HEK293 (cell line): ENCODE data around the gene CLK1.

ENCODE experiments used
- GLIS2 ChIP-seq: fragments of 450-650 bp; formaldehyde crosslinking; IDR thresholded peaks from 2 replicates; pipeline ENCODE4 v1.5.1; 2016; ENCODE audit warnings: missing biosample characterization, missing genetic modification characterization
- PRDM10 ChIP-seq: fragments of 450-650 bp; formaldehyde crosslinking; IDR thresholded peaks from 2 replicates; pipeline ENCODE4 v1.5.1; 2016; ENCODE audit warnings: missing biosample characterization, missing genetic modification characterization
- PRDM4 ChIP-seq: fragments of 450-650 bp; formaldehyde crosslinking; IDR thresholded peaks from 2 replicates; pipeline ENCODE4 v1.5.1; 2017; ENCODE audit warnings: missing biosample characterization, missing genetic modification characterization
- SP7 ChIP-seq: fragments of 450-650 bp; formaldehyde crosslinking; IDR thresholded peaks from 2 replicates; pipeline ENCODE4 v1.5.1; 2016; ENCODE audit warnings: missing biosample characterization, missing genetic modification characterization
- ZNF157 ChIP-seq: fragments of 450-650 bp; formaldehyde crosslinking; IDR thresholded peaks from 2 replicates; pipeline ENCODE4 v1.5.1; 2016; ENCODE audit warnings: missing biosample characterization, missing genetic modification characterization
- ZNF600 ChIP-seq: fragments of 450-650 bp; formaldehyde crosslinking; IDR thresholded peaks from 2 replicates; pipeline ENCODE4 v1.5.1; 2016; ENCODE audit warnings: missing biosample characterization, missing genetic modification characterization
- ZNF701 ChIP-seq: fragments of 450-650 bp; formaldehyde crosslinking; IDR thresholded peaks from 2 replicates; pipeline ENCODE4 v1.5.1; 2016; ENCODE audit warnings: missing biosample characterization, missing genetic modification characterization
- ZXDB ChIP-seq: fragments of 450-650 bp; formaldehyde crosslinking; IDR thresholded peaks from 2 replicates; pipeline ENCODE4 v1.5.1; 2016; ENCODE audit warnings: missing biosample characterization, missing genetic modification characterization
- TF ChIP-seq, protein P1 (sequence below): fragments of 450-650 bp; formaldehyde crosslinking; IDR thresholded peaks from 2 replicates; pipeline ENCODE4 v1.5.1; 2016; ENCODE audit warnings: missing biosample characterization, missing genetic modification characterization
- TF ChIP-seq, protein P2 (sequence below): IDR thresholded peaks from 2 replicates; pipeline ENCODE4 v1.6.1; 2011; ENCODE audit warnings: mild to moderate bottlenecking, low read depth, low read length, borderline replicate concordance
- TF ChIP-seq, protein P3 (sequence below): fragments of 450-650 bp; formaldehyde crosslinking; IDR thresholded peaks from 2 replicates; pipeline ENCODE4 v1.5.1; 2016; ENCODE audit warnings: missing biosample characterization, missing genetic modification characterization
- TF ChIP-seq, protein P4 (sequence below): sonication (generic); formaldehyde crosslinking; IDR thresholded peaks from 2 replicates; pipeline ENCODE4 v1.8.1; 2022; ENCODE audit warnings: mild to moderate bottlenecking, moderate library complexity, missing genetic modification reagents
- TF ChIP-seq, protein P5 (sequence below): fragments of 450-650 bp; formaldehyde crosslinking; IDR thresholded peaks from 2 replicates; pipeline ENCODE4 v1.5.1; 2016; ENCODE audit warnings: missing biosample characterization, missing genetic modification characterization

Gene CLK1

DNA sequence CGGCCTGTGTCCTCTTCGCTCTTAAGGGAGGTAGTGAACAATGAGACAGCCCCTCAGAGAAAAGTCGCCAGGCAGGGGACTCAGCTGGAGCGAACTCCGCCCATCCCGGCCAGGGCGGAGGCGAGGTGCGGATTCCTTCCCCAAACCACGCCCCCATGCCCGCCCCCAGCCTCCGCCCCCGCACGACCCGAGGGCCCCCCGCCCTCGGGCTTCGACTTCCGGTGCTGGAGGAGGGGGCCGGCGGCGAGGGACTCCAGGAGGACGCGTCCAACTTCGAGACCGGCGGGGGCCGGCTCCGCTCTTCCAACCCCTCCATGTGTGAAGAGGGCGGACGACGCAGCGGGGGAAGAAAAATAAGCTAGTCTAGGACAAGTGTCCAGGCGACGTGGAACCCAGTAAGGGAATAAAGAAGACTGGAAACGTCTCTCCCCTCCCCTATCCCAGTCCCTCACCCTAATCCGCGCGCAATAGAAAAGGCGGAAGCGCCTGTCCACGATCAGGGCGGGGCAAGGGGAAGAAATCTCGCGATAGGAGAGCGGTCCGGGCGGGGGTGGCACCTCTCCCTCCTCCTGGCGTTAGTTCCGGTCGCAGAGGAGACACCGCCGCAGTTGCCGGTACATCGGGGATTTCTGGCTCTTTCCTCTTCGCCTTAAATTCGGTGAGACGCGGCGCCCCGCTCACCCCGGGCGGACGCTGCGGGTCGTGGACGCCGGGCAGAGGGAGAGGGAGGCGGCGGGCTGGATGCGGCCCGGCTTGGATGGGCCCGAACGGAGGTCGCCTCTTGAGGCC is 52.9 kb downstream of the CLK1 start, which contains the start of gene BZW1 (continued):
- TF ChIP-seq, protein P1, sequence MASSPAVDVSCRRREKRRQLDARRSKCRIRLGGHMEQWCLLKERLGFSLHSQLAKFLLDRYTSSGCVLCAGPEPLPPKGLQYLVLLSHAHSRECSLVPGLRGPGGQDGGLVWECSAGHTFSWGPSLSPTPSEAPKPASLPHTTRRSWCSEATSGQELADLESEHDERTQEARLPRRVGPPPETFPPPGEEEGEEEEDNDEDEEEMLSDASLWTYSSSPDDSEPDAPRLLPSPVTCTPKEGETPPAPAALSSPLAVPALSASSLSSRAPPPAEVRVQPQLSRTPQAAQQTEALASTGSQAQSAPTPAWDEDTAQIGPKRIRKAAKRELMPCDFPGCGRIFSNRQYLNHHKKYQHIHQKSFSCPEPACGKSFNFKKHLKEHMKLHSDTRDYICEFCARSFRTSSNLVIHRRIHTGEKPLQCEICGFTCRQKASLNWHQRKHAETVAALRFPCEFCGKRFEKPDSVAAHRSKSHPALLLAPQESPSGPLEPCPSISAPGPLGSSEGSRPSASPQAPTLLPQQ (tag by site-specific recombination), result no peak; the same call in 1 of the 2 replicates
- TF ChIP-seq PRDM10 (tag by site-specific recombination), result peak; percentile 100
- no peak for TF ChIP-seq ZNF701 (tag by site-specific recombination)
- TF ChIP-seq, protein P2, sequence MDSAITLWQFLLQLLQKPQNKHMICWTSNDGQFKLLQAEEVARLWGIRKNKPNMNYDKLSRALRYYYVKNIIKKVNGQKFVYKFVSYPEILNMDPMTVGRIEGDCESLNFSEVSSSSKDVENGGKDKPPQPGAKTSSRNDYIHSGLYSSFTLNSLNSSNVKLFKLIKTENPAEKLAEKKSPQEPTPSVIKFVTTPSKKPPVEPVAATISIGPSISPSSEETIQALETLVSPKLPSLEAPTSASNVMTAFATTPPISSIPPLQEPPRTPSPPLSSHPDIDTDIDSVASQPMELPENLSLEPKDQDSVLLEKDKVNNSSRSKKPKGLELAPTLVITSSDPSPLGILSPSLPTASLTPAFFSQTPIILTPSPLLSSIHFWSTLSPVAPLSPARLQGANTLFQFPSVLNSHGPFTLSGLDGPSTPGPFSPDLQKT, result peak; percentile 86; the same call in 1 of the 2 replicates
- TF ChIP-seq, protein P3, sequence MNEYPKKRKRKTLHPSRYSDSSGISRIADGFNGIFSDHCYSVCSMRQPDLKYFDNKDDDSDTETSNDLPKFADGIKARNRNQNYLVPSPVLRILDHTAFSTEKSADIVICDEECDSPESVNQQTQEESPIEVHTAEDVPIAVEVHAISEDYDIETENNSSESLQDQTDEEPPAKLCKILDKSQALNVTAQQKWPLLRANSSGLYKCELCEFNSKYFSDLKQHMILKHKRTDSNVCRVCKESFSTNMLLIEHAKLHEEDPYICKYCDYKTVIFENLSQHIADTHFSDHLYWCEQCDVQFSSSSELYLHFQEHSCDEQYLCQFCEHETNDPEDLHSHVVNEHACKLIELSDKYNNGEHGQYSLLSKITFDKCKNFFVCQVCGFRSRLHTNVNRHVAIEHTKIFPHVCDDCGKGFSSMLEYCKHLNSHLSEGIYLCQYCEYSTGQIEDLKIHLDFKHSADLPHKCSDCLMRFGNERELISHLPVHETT (tag by site-specific recombination), result peak; percentile 77
- no peak for TF ChIP-seq ZNF600
- TF ChIP-seq ZNF157 (tag by site-specific recombination), result no peak
- TF ChIP-seq, protein P4, sequence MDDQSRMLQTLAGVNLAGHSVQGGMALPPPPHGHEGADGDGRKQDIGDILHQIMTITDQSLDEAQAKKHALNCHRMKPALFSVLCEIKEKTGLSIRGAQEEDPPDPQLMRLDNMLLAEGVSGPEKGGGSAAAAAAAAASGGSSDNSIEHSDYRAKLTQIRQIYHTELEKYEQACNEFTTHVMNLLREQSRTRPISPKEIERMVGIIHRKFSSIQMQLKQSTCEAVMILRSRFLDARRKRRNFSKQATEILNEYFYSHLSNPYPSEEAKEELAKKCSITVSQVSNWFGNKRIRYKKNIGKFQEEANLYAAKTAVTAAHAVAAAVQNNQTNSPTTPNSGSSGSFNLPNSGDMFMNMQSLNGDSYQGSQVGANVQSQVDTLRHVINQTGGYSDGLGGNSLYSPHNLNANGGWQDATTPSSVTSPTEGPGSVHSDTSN, result peak; percentile 14; the same call in 1 of the 2 replicates
- TF ChIP-seq, protein P5, sequence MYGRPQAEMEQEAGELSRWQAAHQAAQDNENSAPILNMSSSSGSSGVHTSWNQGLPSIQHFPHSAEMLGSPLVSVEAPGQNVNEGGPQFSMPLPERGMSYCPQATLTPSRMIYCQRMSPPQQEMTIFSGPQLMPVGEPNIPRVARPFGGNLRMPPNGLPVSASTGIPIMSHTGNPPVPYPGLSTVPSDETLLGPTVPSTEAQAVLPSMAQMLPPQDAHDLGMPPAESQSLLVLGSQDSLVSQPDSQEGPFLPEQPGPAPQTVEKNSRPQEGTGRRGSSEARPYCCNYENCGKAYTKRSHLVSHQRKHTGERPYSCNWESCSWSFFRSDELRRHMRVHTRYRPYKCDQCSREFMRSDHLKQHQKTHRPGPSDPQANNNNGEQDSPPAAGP (tag by site-specific recombination), result peak; percentile 43
- TF ChIP-seq ZXDB (tag by site-specific recombination), result peak; percentile 74
- TF ChIP-seq GLIS2 (tag by site-specific recombination), result peak; percentile 72
- peak; percentile 28; the same call in 1 of the 2 replicates for TF ChIP-seq PRDM4 (tag by site-specific recombination)
- peak; percentile 83 for TF ChIP-seq SP7
